Heart right ventricle (tissue), 16 donors: Measurements from ENCODE around the gene ZNF516. TPM values are rescaled to one million over a fixed set of nuclear protein-coding genes. Genes with fewer than 3 reads are reported as not detected.
A peak's percentile ranks its signal among the peaks of the same experiment; 100 is the strongest.

ENCODE experiments used
- ATAC-seq, 8 donors: fragments of 200-7000 bp; cut with Tn5 transposase; one replicate each; pipeline ENCODE4 v1.9.1; 2020; ENCODE audit warnings: mild to moderate bottlenecking in 8 of 8, moderate library complexity in 8 of 8, moderate number of reproducible peaks in 1 of 8
- DNase-seq, 2 donors: peaks; one replicate each; pipeline ENCODE4 v3.0.0-alpha.2; 2020
- H3K27ac ChIP-seq, 10 donors: fragments of 200-600 bp; sonication (generic) in 2 of 10; one replicate each; pipeline versions ENCODE4 v1.5.0 to v1.8.0; 2020 to 2022; ENCODE audit warnings: mild to moderate bottlenecking in 3 of 10
- H3K27me3 ChIP-seq, 7 donors: fragments of 200-600 bp; one replicate each; pipeline ENCODE4 v1.8.0; 2021 to 2022; ENCODE audit warnings: mild to moderate bottlenecking in 2 of 7
- H3K36me3 ChIP-seq, 9 donors: fragments of 200-600 bp; sonication (generic) in 1 of 9; one replicate each; pipeline versions ENCODE4 v1.5.0 to v1.8.0; 2020 to 2022; ENCODE audit warnings: mild to moderate bottlenecking in 2 of 9
- H3K4me1 ChIP-seq, 9 donors: fragments of 200-600 bp; sonication (generic) in 1 of 9; one replicate each; pipeline versions ENCODE4 v1.5.0 to v1.8.0; 2020 to 2022; ENCODE audit warnings: mild to moderate bottlenecking in 4 of 9
- H3K4me3 ChIP-seq, 10 donors: fragments of 200-600 bp; sonication (generic) in 2 of 10; one replicate each; pipeline versions ENCODE4 v1.5.0 to v1.8.0; 2020 to 2022; ENCODE audit warnings: mild to moderate bottlenecking in 7 of 10, moderate library complexity in 2 of 10
- H3K9me3 ChIP-seq, 11 donors: fragments of 200-600 bp in 10 of 11; sonication (generic) in 2 of 11; one replicate each; pipeline versions ENCODE4 v1.5.0 to v1.8.0; 2013 to 2022; ENCODE audit warnings: mild to moderate bottlenecking in 2 of 11, control low read depth in 1 of 11, moderate library complexity in 1 of 11
- CTCF ChIP-seq, 9 donors: fragments of 200-600 bp; sonication (generic) in 2 of 9; IDR thresholded peaks; one replicate each; pipeline versions ENCODE4 v1.5.0 to v1.8.0; 2021 to 2022; ENCODE audit warnings: antibody characterized with exemption in 9 of 9, mild to moderate bottlenecking in 5 of 9, moderate library complexity in 1 of 9
- WGBS, 2 donors: extraction: QIAGEN DNeasy Blood & Tissue Kit; methylation state at CpG; one replicate each; pipeline ENCODE4 v1.1.7; 2013; ENCODE audit warnings: inconsistent platforms in 1 of 2; 5-methylcytosine and 5-hydroxymethylcytosine counted together
- intact Hi-C, 10 donors: fragments of 100-400 bp; cut with DNase I; formaldehyde crosslinking; loops; one replicate each; pipeline versions ENCODE4 v1.11.1 to v1.14.2; 2022
- polyA plus RNA-seq, 2 donors: library from polyadenylated mRNA; stranded (reverse); fragments of 200-250 nt; gene quantifications; one replicate each; pipeline ENCODE4 v1.2.3, GENCODE V29; 2013
- total RNA-seq, 10 donors: library from RNA; stranded (reverse); fragmentation: NEBNext Ultra II Directional in 3 of 10; extraction: Animal tissue kit (Norgen Biotek cat#: 25700) in 3 of 10; gene quantifications; one replicate each; pipeline versions ENCODE4 v1.2.1 to v1.2.4, GENCODE V29; 2021 to 2023
- donor health status: Arrhythmogenic right ventricular cardiomyopathy.
- donor health status: ischemic (EF 13 %, LVEDD 7.1; RV severe dilation, severe dysfunction).
- donor health status: healthy with polysubstance abuse.
- donor health status: DM: no; HTN: yes; CAD: no.
- donor health status: DM: no; HTN: no; CAD: no.
- donor health status: ischemic (EF 25% LVEDD 6.9; RV normal size, moderate dysfunction).
- donor health status: ischemic (EF 25% LVEDD 5.7; RV mildly dilated, moderate dysfunction).
- donor health status: healthy.
- donor health status: DM: yes; HTN: yes; CAD: no.
- donor health status: Ischemic cardiomyopathy.
- donor health status: ischemic (EF 35%, LVEDD 5.7; RV mildly dilated, moderate dysfunction).
- donor health status: nonischemic (EF 11% LVEDD 7.7; RV severe dilation, severe dysfunction).
- donor health status: DM: yes; HTN: yes; CAD: no.
- donor health status: PGD.
- donor health status: ischemic (EF 29% LVEDD 5.4; RV normal size, mild dysfunction).
- donor health status: nonischemic (EF 23%, LVEDD 6.1; RV moderate dilation, normal function).

ZNF516 gene
- total and polyA plus RNA-seq, 12 donors, result 2.6 to 24.8 (median 17.3) TPM

- TF ChIP-seq CTCF (IDR thresholded peaks at IDR 0.05), result no peak
- WGBS, 2 donors, result 94 to 98% methylated on average over 19 of the region's 19 CpGs
Observed at GRCh38 chr18:76412818-76413565, 82.0 kb downstream of the ZNF516 start.

GRCh38 chr18:76412010-76412817 lies 82.8 kb downstream of the ZNF516 start:
- Histone ChIP-seq H3K4me3 (no peak overlapping the region), H3K27ac (no peak overlapping the region), H3K9me3 (no peaks in the 10 kb centered on the region), H3K36me3 (no peaks in the 10 kb centered on the region), H3K4me1 (peaks cover 0 to 68% (median 47%) of the 10 kb centered on the region in 9 donors), H3K27me3 (no peaks in the 10 kb centered on the region)
- ATAC-seq, result peak in 2 of 8 donors; percentile 32 to 39
- no peak for DNase-seq
- 73 to 83% methylated on average over 21 of the region's 21 CpGs for WGBS, 2 donors
- intact Hi-C loops, result loop anchor here in 2 of 10 donors (5.0 to 10.0 kb wide), 2 partner anchors 80 to 83 kb away; partner anchors contain the start of gene ZNF516 (in 1 of the 2)
- TF ChIP-seq CTCF (IDR thresholded peaks at IDR 0.05), result no peak

More at GRCh38 chr18:76412818-76413565, 82.0 kb downstream of the ZNF516 start:
- H3K9me3 ChIP-seq, result no peaks in the 10 kb centered on the region
- peaks cover 0 to 68% (median 47%) of the 10 kb centered on the region in 9 donors for H3K4me1 ChIP-seq
- no peaks in the 10 kb centered on the region for H3K36me3 ChIP-seq
- DNase-seq (no peak), ATAC-seq (no peak)
- H3K4me3 ChIP-seq, result no peak overlapping the region
- no peaks in the 10 kb centered on the region for H3K27me3 ChIP-seq
- H3K27ac ChIP-seq, result no peak overlapping the region
- intact Hi-C loops, result loop anchor here in 2 of 10 donors (5.0 to 10.0 kb wide), 2 partner anchors 79 to 82 kb away; partner anchors contain the start of gene ZNF516 (in 1 of the 2)

GRCh38 chr18:76410660-76411417 lies 84.2 kb downstream of the ZNF516 start:
- no peaks in the 10 kb centered on the region for H3K9me3 ChIP-seq
- intact Hi-C loops, result loop anchor here in 2 of 10 donors (5.0 to 10.0 kb wide), 2 partner anchors 81 to 84 kb away; partner anchors contain the start of gene ZNF516 (in 1 of the 2)
- 89 to 92% methylated on average over 11 of the region's 11 CpGs for WGBS, 2 donors
- H3K27ac ChIP-seq, result no peak overlapping the region
- ATAC-seq, result no peak
- TF ChIP-seq CTCF (IDR thresholded peaks at IDR 0.05), result no peak
- H3K36me3 ChIP-seq, result no peaks in the 10 kb centered on the region
- DNase-seq, result no peak
- H3K4me1 ChIP-seq, result peaks cover 0 to 55% (median 35%) of the 10 kb centered on the region in 9 donors
- no peaks in the 10 kb centered on the region for H3K27me3 ChIP-seq
- H3K4me3 ChIP-seq, result no peak overlapping the region
